GDM1 (cell line): ENCODE measurements around the gene DPYSL5.

Source experiments
- DNase-seq: peaks from one replicate; lab custom pipeline; 2025; lab: John Stamatoyannopoulos, UW

Gene DPYSL5

GRCh38 chr2:26993768-26994167 is 145.8 kb downstream of the DPYSL5 start:
- DNase-seq = no peak

GRCh38 chr2:26994983-26995382 is 147.1 kb downstream of the DPYSL5 start:
- DNase-seq = no peak

GRCh38 chr2:26997394-26997793 is 149.5 kb downstream of the DPYSL5 start:
- DNase-seq = no peak

- no peak for DNase-seq
Measured at GRCh38 chr2:26998323-26998722, 150.4 kb downstream of the DPYSL5 start.
